Psoas muscle (tissue), 8 donors: ENCODE results near the gene APOO. TPM values are rescaled to one million over a fixed set of nuclear protein-coding genes. Genes with fewer than 3 reads are reported as not detected.
"Not testable (repeated sequence)": the region's sequence is repeated elsewhere in the genome, so short reads cannot be mapped to it uniquely, and the experiment has no call there.

ENCODE experiments used
- ATAC-seq, 4 donors: fragments of 200-7000 bp; cut with Tn5 transposase; one replicate each; pipeline ENCODE4 v1.9.1; 2020; ENCODE audit warnings: moderate library complexity in 3 of 4, mild to moderate bottlenecking in 2 of 4
- DNase-seq, 2 donors: peaks; one replicate each; pipeline ENCODE4 v3.0.0-alpha.2; 2020
- H3K27ac ChIP-seq: fragments of 200-600 bp; one replicate; pipeline ENCODE4 v1.8.0; 2022
- H3K27me3 ChIP-seq, 3 donors: fragments of 200-600 bp in 1 of 3; one replicate each; pipeline versions ENCODE4 v1.6.1 to v1.8.0; 2013 to 2022; ENCODE audit warnings: low read length in 2 of 3, mild to moderate bottlenecking in 2 of 3, moderate library complexity in 1 of 3; ENCODE audit not compliant: insufficient read depth in 3 of 3
- H3K36me3 ChIP-seq, 2 donors: fragments of 200-600 bp in 1 of 2; one replicate each; pipeline versions ENCODE4 v1.6.1 to v1.8.0; 2013 to 2022; ENCODE audit warnings: low read depth in 1 of 2, mild to moderate bottlenecking in 1 of 2, moderate library complexity in 1 of 2; ENCODE audit not compliant: insufficient read depth in 1 of 2
- H3K4me1 ChIP-seq: fragments of 200-600 bp; one replicate; pipeline ENCODE4 v1.8.0; 2022
- H3K4me3 ChIP-seq: fragments of 200-600 bp; one replicate; pipeline ENCODE4 v1.8.0; 2022; ENCODE audit warnings: mild to moderate bottlenecking
- H3K9me3 ChIP-seq: fragments of 200-600 bp; one replicate; pipeline ENCODE4 v1.8.0; 2022
- CTCF ChIP-seq: fragments of 200-600 bp; IDR thresholded peaks from one replicate; pipeline ENCODE4 v1.8.0; 2022; ENCODE audit warnings: antibody characterized with exemption
- WGBS, 3 donors: extraction: QIAGEN DNeasy Blood & Tissue Kit; methylation state at CpG; one replicate each; pipeline versions ENCODE4 v1.1.6 to v1.1.7; 2013; 5-methylcytosine and 5-hydroxymethylcytosine counted together
- intact Hi-C, 2 donors: fragments of 100-400 bp; cut with DNase I; formaldehyde crosslinking; loops; one replicate each; pipeline versions ENCODE4 v1.11.0 to v1.14.2; 2022
- polyA plus RNA-seq, 3 donors: library from polyadenylated mRNA; stranded (reverse); fragments of 200-250 nt; gene quantifications; one replicate each; pipeline ENCODE4 v1.2.3, GENCODE V29; 2013
- total RNA-seq, 4 donors: library from RNA; stranded (reverse); fragmentation: NEBNext Ultra II Directional in 2 of 4; extraction: Animal tissue kit (Norgen Biotek cat#: 25700) in 2 of 4; gene quantifications; one replicate each; pipeline versions ENCODE4 v1.2.1 to v1.2.4, GENCODE V29; 2021 to 2023
- donor health status: healthy with polysubstance abuse.
- donor health status: DM: no; HTN: no; CAD: no; lungs with moderate emphysema.
- donor health status: Bipolar disorder and iron deficiency.
- donor health status: healthy.
- donor health status: DM: yes; HTN: yes; CAD: no.
- donor health status: DM: no; HTN: no; CAD: no.
- donor health status: DM: no; HTN: no; CAD: no.
- donor health status: DM: yes; HTN: yes; CAD: no.

The APOO gene
- total and polyA plus RNA-seq, 7 donors: 29.7 to 78.5 (median 54.7) TPM

- no peaks in the 10 kb centered on the region for H3K4me1 ChIP-seq
- intact Hi-C loops: no loop called here
- no peaks in the 10 kb centered on the region for H3K36me3 ChIP-seq
- H3K4me3 ChIP-seq: no peak overlapping the region
- no peak for ATAC-seq
- no peaks in the 10 kb centered on the region for H3K9me3 ChIP-seq
- 52 to 82% (median 78%) methylated on average over 2 of the region's 2 CpGs for WGBS, 3 donors
- no peaks in the 10 kb centered on the region for H3K27me3 ChIP-seq
- H3K27ac ChIP-seq: no peak overlapping the region
- TF ChIP-seq CTCF: no peak
- no peak for DNase-seq
Measured at GRCh38 chrX:23879380-23880090, 28.2 kb downstream of the APOO start.

- no peak for ATAC-seq
- no peaks in the 10 kb centered on the region for H3K9me3 ChIP-seq
- no peak for DNase-seq
- no peak for TF ChIP-seq CTCF
- no peaks in the 10 kb centered on the region for H3K4me1 ChIP-seq
- no peak overlapping the region for H3K4me3 ChIP-seq
- H3K27ac ChIP-seq: no peak overlapping the region
- no peaks in the 10 kb centered on the region for H3K27me3 ChIP-seq
- WGBS, 3 donors: 70 to 83% (median 83%) methylated on average over 4 of the region's 4 CpGs
- no peaks in the 10 kb centered on the region for H3K36me3 ChIP-seq
- intact Hi-C loops: no loop called here
Measured at GRCh38 chrX:23871905-23872546, 35.7 kb downstream of the APOO start.

- intact Hi-C loops: no loop called here
- Histone ChIP-seq H3K4me1 (no peaks in the 10 kb centered on the region), H3K9me3 (no peaks in the 10 kb centered on the region), H3K36me3 (no peaks in the 10 kb centered on the region), H3K27me3 (no peaks in the 10 kb centered on the region), H3K4me3 (no peak overlapping the region), H3K27ac (no peak overlapping the region)
- TF ChIP-seq CTCF: no peak
- ATAC-seq: no peak
- DNase-seq: no peak
- 75 to 100% (median 75%) methylated on average over 2 of the region's 2 CpGs for WGBS, 3 donors
Measured at GRCh38 chrX:23870041-23870440, 37.7 kb downstream of the APOO start.

GRCh38 chrX:23864742-23865326 is 42.9 kb downstream of the APOO start:
- Histone ChIP-seq H3K27ac (no peak overlapping the region), H3K9me3 (no peaks in the 10 kb centered on the region), H3K36me3 (no peaks in the 10 kb centered on the region), H3K4me1 (no peaks in the 10 kb centered on the region), H3K27me3 (no peaks in the 10 kb centered on the region), H3K4me3 (no peak overlapping the region)
- WGBS, 3 donors: 84 to 90% (median 89%) methylated on average over 4 to 5 of the region's 5 CpGs
- no peak for TF ChIP-seq CTCF
- DNase-seq (no peak), ATAC-seq (no peak)
- intact Hi-C loops: no loop called here

GRCh38 chrX:23861952-23862351 is 45.8 kb downstream of the APOO start:
- WGBS, 3 donors: 76 to 95% (median 91%) methylated on average over 2 of the region's 2 CpGs
- H3K36me3 ChIP-seq, H3K9me3 ChIP-seq, H3K27ac ChIP-seq, intact Hi-C loops, H3K4me3 ChIP-seq, ATAC-seq, H3K4me1 ChIP-seq, H3K27me3 ChIP-seq, DNase-seq: not testable (repeated sequence)
